HepG2 (cell line): Measurements from ENCODE around the gene FBF1. TPM values are rescaled to one million over a fixed set of nuclear protein-coding genes. Genes with fewer than 3 reads are reported as not detected.

Experiments
- AHDC1 ChIP-seq: sonication (generic); formaldehyde crosslinking; IDR thresholded peaks from 2 replicates; pipeline ENCODE4 v1.5.1; 2020; ENCODE audit warnings: mild to moderate bottlenecking, missing genetic modification reagents, borderline replicate concordance
- EEA1 ChIP-seq: sonication (generic); formaldehyde crosslinking; IDR thresholded peaks from 2 replicates; pipeline ENCODE4 v1.5.1; 2020; ENCODE audit warnings: mild to moderate bottlenecking, missing genetic modification reagents, borderline replicate concordance
- MNT ChIP-seq: fragments of 450-650 bp; IDR thresholded peaks from 2 replicates; pipeline ENCODE4 v1.6.1; 2016
- NR2F6 ChIP-seq, 2 experiments: IDR thresholded peaks; 2 replicates each; pipeline ENCODE4 v1.6.1; 2016; ENCODE audit warnings: antibody characterized with exemption in 1 of 2, mild to moderate bottlenecking in 1 of 2
- SATB2 ChIP-seq: sonication (generic); formaldehyde crosslinking; IDR thresholded peaks from 2 replicates; pipeline ENCODE4 v1.5.0; 2020; ENCODE audit warnings: missing genetic modification reagents
- STAG1 ChIP-seq: sonication (generic); formaldehyde crosslinking; IDR thresholded peaks from 2 replicates; pipeline ENCODE4 v1.4.0; 2020; ENCODE audit warnings: missing genetic modification reagents
- ZFP90 ChIP-seq: sonication (generic); formaldehyde crosslinking; IDR thresholded peaks from 2 replicates; pipeline ENCODE4 v1.8.0; 2022; ENCODE audit warnings: missing genetic modification reagents, mild to moderate bottlenecking, inconsistent platforms, borderline replicate concordance
- ZMAT3 ChIP-seq: sonication (generic); formaldehyde crosslinking; conservative IDR thresholded peaks from 2 replicates; pipeline ENCODE4 v1.7.0; 2021; ENCODE audit warnings: missing genetic modification reagents
- ZNF337 ChIP-seq: sonication (generic); formaldehyde crosslinking; IDR thresholded peaks from 2 replicates; pipeline ENCODE4 v1.5.1; 2020; ENCODE audit warnings: missing genetic modification reagents, low read depth, mild to moderate bottlenecking, borderline replicate concordance
- ZNF609 ChIP-seq: sonication (generic); formaldehyde crosslinking; IDR thresholded peaks from 2 replicates; pipeline ENCODE4 v1.4.0; 2020; ENCODE audit warnings: mild to moderate bottlenecking, missing genetic modification reagents, borderline replicate concordance
- ZNF652 ChIP-seq: IDR thresholded peaks from 2 replicates; pipeline ENCODE4 v1.6.1; 2016; ENCODE audit warnings: low read depth, borderline replicate concordance
- ZNF878 ChIP-seq: sonication (generic); formaldehyde crosslinking; IDR thresholded peaks from 2 replicates; pipeline ENCODE4 v1.8.1; 2023; ENCODE audit warnings: mild to moderate bottlenecking, missing genetic modification reagents, moderate library complexity
- ZSCAN9 ChIP-seq: IDR thresholded peaks from 2 replicates; pipeline ENCODE4 v1.6.1; 2016; ENCODE audit warnings: borderline replicate concordance
- polyA plus RNA-seq, 8 experiments: library from polyadenylated mRNA; depleted of rRNA in 3 of 8; stranded (reverse) in 7 of 8; unstranded in 1 of 8; fragments of >200 nt; fragmentation: Illumina TruSeq in 4 of 8; extraction: Trizol in 4 of 8; gene quantifications; 2 replicates each; pipeline versions ENCODE4 v1.2.1 to v1.2.3, GENCODE V29; 2011 to 2016; ENCODE audit warnings: low read depth in 4 of 8, missing spikeins in 1 of 8, mixed read lengths in 1 of 8; ENCODE audit not compliant: insufficient read depth in 1 of 8
- total RNA-seq, 5 experiments: library from RNA; depleted of rRNA; stranded (reverse); fragments of >200 nt; fragmentation: Illumina TruSeq; extraction: Trizol; gene quantifications; 2 replicates each; pipeline ENCODE4 v1.2.3, GENCODE V29; 2016; ENCODE audit warnings: low read depth in 1 of 5
- TF ChIP-seq, protein P1 (sequence below): sonication (generic); formaldehyde crosslinking; IDR thresholded peaks from 2 replicates; pipeline ENCODE4 v1.4.0; 2020; ENCODE audit warnings: mild to moderate bottlenecking, missing genetic modification reagents

FBF1 gene
- total and polyA plus RNA-seq, 2 of the 13 experiments (the other 11 are each of a cell fraction or from before 2014, with no cell fraction given) = 2.4 to 8.1 TPM

- TF ChIP-seq AHDC1 (CRISPR knock-in tag) = peak; percentile 75
- no peak for TF ChIP-seq ZNF337 (CRISPR knock-in tag)
- no peak for TF ChIP-seq ZNF609 (CRISPR knock-in tag)
- peak; percentile 66; the same call in 1 of the 2 replicates for TF ChIP-seq ZNF878 (CRISPR knock-in tag)
- peak; percentile 42 for TF ChIP-seq STAG1 (CRISPR knock-in tag)
- 0 out of 2 replicates have a peak, but pooled peaks have one; percentile 2 for TF ChIP-seq ZNF652 (CRISPR knock-in tag)
- TF ChIP-seq, protein P1, sequence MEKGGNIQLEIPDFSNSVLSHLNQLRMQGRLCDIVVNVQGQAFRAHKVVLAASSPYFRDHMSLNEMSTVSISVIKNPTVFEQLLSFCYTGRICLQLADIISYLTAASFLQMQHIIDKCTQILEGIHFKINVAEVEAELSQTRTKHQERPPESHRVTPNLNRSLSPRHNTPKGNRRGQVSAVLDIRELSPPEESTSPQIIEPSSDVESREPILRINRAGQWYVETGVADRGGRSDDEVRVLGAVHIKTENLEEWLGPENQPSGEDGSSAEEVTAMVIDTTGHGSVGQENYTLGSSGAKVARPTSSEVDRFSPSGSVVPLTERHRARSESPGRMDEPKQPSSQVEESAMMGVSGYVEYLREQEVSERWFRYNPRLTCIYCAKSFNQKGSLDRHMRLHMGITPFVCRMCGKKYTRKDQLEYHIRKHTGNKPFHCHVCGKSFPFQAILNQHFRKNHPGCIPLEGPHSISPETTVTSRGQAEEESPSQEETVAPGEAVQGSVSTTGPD (CRISPR knock-in tag) = 0 out of 2 replicates have a peak, but pooled peaks have one; percentile 59
- TF ChIP-seq ZFP90 (CRISPR knock-in tag) = no peak
- TF ChIP-seq EEA1 = peak; percentile 29
- no peak for TF ChIP-seq NR2F6 (IDR thresholded peaks at IDR 0.05)
- peak; percentile 41; the same call in 1 of the 2 replicates for TF ChIP-seq NR2F6 (CRISPR knock-in tag; IDR thresholded peaks at IDR 0.05)
- TF ChIP-seq ZMAT3 (CRISPR knock-in tag) = 0 out of 2 replicates have a peak, but pooled peaks have one; percentile 90
- no peak; the same call in 1 of the 2 replicates for TF ChIP-seq SATB2
- no peak for TF ChIP-seq ZSCAN9 (CRISPR knock-in tag)
- TF ChIP-seq MNT = no peak
Observed at GRCh38 chr17:75876938-75877751, 63.7 kb downstream of the FBF1 start (continued).
